ENCODE measurements around the gene NCAM1. TPM values are rescaled to one million over a fixed set of nuclear protein-coding genes. Genes with fewer than 3 reads are reported as not detected.
A peak's percentile ranks its signal among the peaks of the same experiment; 100 is the strongest.

NCAM1 gene
- polyA plus RNA-seq, 3 donors from 2014 or later, result 35.7 to 143 (median 49.1) TPM

DNA sequence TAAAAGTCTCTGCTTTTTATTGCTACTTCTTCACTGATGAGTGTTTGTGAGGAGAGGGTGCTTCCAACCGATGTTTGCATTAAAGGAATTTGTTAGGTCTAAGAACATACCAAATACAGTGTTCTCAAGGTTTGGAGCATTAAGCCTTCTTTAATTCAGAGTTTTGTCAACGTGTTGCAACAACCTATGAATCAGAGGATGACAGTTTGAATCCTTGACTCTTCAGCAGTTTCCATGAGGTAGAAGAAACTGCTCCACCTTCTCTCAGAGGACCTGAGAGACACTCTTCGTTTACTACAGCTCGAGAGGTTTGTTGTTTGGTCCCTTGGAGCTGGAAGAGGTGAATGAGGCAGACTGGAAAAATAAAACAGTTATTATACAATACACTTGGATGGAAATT, 55.7 kb downstream of the NCAM1 start:
- peaks cover 36 to 84% of the 10 kb centered on the region in 2 donors for H3K4me1 Mint-ChIP-seq

GRCh38 chr11:113018913-113019312, 57.7 kb downstream of the NCAM1 start:
- no peaks in the 10 kb centered on the region for H3K9me3 Mint-ChIP-seq
- H3K27me3 Mint-ChIP-seq (ENCODE audit: low read depth in 3 of 3), result peaks cover 0 to 2% (median 0%) of the 10 kb centered on the region in 3 donors
- peak overlapping the region in 3 of 5 donors; percentile 31 to 61 (median 57) for H3K4me3 Mint-ChIP-seq
- peak; percentile 10 to 28 (median 22) for DNase-seq
- H3K36me3 Mint-ChIP-seq, result no peaks in the 10 kb centered on the region
- H3K27ac Mint-ChIP-seq, result peak overlapping the region in 1 of 6 donors; percentile 35
- H3K4me1 Mint-ChIP-seq, result peaks cover 44 to 94% of the 10 kb centered on the region in 2 donors

More for the DNA sequence above, 55.7 kb downstream of the NCAM1 start:
- H3K4me3 Mint-ChIP-seq, result no peak overlapping the region
- DNase-seq, result no peak
- H3K36me3 Mint-ChIP-seq, result peaks cover 0 to 2% (median 1%) of the 10 kb centered on the region in 3 donors
- H3K9me3 Mint-ChIP-seq, result no peaks in the 10 kb centered on the region
- peak overlapping the region in 2 of 6 donors; percentile 36 to 54 for H3K27ac Mint-ChIP-seq
- H3K27me3 Mint-ChIP-seq (ENCODE audit: low read depth in 3 of 3), result peaks cover 0 to 2% (median 0%) of the 10 kb centered on the region in 3 donors

- Mint-ChIP-seq H3K4me1 (peaks cover 46 to 95% of the 10 kb centered on the region in 2 donors), H3K36me3 (no peaks in the 10 kb centered on the region), H3K27me3 (ENCODE audit: low read depth in 3 of 3) (peaks cover 0 to 2% (median 0%) of the 10 kb centered on the region in 3 donors), H3K9me3 (no peaks in the 10 kb centered on the region), H3K4me3 (peak overlapping the region in 3 of 5 donors; percentile 31 to 61 (median 57)), H3K27ac (peak overlapping the region in 3 of 6 donors; percentile 35 to 64 (median 46))
- no peak for DNase-seq
Measured at GRCh38 chr11:113019711-113020110, 58.5 kb downstream of the NCAM1 start.

DNA sequence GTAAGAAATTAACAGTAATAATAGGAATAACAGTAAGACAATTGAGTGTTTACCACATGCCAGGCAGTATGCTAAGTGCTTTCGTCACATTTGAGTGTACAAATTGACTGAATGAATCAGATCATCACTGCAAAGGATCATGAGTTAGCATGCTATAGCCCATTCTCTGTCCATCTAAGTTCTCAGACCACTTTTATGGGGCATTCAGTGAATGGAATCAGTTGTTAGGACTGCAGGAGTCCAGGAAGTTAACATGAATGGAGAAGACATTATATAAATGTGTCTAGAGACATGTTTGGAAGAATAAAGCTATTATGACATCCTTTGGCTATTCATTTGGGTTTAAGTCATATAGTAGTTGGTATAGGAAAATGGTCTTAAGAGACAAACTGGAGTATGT, 59.9 kb downstream of the NCAM1 start:
- Mint-ChIP-seq H3K27ac (no peak overlapping the region), H3K9me3 (no peaks in the 10 kb centered on the region), H3K4me3 (no peak overlapping the region), H3K4me1 (peaks cover 42 to 96% of the 10 kb centered on the region in 2 donors), H3K36me3 (no peaks in the 10 kb centered on the region), H3K27me3 (ENCODE audit: low read depth in 3 of 3) (peaks cover 0 to 2% (median 0%) of the 10 kb centered on the region in 3 donors)
- DNase-seq, result no peak

DNA sequence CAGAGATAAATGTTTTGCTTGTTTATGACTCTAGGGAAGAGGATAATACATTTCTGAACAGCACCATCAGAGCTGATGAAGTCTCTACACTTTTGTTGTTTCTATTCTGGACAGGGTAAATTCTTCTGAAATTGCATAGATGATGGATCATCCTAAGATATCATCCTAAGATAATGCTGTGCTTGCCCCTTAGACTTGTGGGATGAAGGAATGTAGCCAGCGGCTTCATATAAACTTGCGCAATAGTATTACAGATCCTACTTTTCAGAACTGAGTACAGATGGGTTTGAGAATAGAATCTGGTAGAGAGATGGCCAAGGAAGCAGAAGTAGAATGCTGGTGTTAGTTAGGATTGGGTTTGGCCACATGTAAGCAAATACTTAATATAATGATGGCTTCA, 61.0 kb downstream of the NCAM1 start:
- Mint-ChIP-seq H3K4me1 (peaks cover 39 to 94% of the 10 kb centered on the region in 2 donors), H3K4me3 (no peak overlapping the region), H3K36me3 (no peaks in the 10 kb centered on the region), H3K27ac (no peak overlapping the region), H3K27me3 (ENCODE audit: low read depth in 3 of 3) (peaks cover 0 to 2% (median 0%) of the 10 kb centered on the region in 3 donors), H3K9me3 (no peaks in the 10 kb centered on the region)
- no peak for DNase-seq

DNA sequence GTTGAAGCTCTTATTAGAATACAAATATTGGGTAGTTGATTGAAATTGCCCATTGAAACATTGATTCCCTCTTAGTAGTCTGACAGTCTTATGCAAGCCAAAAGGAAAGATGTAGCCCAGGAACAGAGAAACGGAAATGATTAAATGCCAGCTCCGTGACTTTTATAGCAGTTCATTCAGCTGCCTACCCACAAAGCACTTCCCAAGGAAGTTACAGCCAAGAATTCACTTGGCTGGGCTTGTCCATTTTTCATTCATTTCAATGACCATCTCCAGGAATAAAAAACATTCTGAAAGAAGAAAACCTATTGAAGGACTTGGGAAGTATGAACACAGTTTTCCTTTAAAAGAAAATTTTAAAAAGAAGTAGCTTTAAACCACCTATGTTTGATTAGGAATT, 62.0 kb downstream of the NCAM1 start:
- H3K4me1 Mint-ChIP-seq, result peaks cover 34 to 88% of the 10 kb centered on the region in 2 donors
- DNase-seq, result no peak
- H3K36me3 Mint-ChIP-seq, result no peaks in the 10 kb centered on the region
- no peak overlapping the region for H3K27ac Mint-ChIP-seq
- H3K27me3 Mint-ChIP-seq (ENCODE audit: low read depth in 3 of 3), result peaks cover 0 to 2% (median 0%) of the 10 kb centered on the region in 3 donors
- H3K9me3 Mint-ChIP-seq, result no peaks in the 10 kb centered on the region
- no peak overlapping the region for H3K4me3 Mint-ChIP-seq

- H3K9me3 Mint-ChIP-seq, result no peaks in the 10 kb centered on the region
- peak overlapping the region in 1 of 6 donors; percentile 66 for H3K27ac Mint-ChIP-seq
- peaks cover 27 to 88% of the 10 kb centered on the region in 2 donors for H3K4me1 Mint-ChIP-seq
- DNase-seq, result no peak
- H3K27me3 Mint-ChIP-seq (ENCODE audit: low read depth in 3 of 3), result peaks cover 0 to 2% (median 0%) of the 10 kb centered on the region in 3 donors
- no peaks in the 10 kb centered on the region for H3K36me3 Mint-ChIP-seq
- H3K4me3 Mint-ChIP-seq, result no peak overlapping the region
Measured at GRCh38 chr11:113023986-113024385, 62.8 kb downstream of the NCAM1 start.

DNA sequence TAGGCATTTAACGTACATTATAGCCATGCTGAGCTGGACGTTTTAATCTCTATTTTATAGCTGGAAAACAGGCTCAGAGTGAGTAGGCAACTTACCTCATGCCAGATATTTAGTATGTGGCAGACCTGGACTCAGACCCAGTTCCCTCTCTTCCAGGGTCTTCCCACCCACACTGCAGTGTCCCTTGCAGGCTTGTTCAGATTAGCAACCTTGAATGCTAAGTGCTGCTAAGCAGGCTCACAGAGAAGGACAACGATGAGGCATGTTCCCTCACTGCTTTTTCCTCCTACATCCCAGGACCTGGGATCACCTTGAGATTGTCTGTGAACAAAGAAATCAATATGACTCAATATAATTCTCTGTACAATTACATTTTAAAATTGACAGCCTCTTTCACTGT, 65.6 kb downstream of the NCAM1 start:
- Mint-ChIP-seq H3K27me3 (ENCODE audit: low read depth in 3 of 3) (no peaks in the 10 kb centered on the region), H3K4me3 (no peak overlapping the region), H3K27ac (peak overlapping the region in 1 of 6 donors; percentile 40), H3K36me3 (no peaks in the 10 kb centered on the region), H3K9me3 (no peaks in the 10 kb centered on the region), H3K4me1 (peaks cover 23 to 91% of the 10 kb centered on the region in 2 donors)
- no peak for DNase-seq

DNA sequence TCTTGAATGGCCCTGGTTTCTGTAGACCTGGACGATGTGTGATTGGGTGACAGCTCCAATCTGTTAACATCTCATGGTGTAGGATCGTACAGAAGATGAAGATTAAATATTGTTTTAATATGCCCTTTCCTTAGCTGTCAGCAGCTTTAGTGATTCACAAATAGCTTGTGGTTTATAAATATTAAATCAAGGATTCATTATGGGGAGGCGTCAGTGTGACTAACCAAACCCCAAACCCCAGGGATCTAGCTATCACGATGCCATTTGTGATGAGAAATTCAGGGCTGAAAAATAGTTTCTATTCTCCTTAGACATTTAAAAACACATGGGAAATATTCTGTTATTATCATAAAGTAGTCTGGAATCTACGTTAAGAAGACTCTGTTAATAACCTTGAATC, 73.4 kb downstream of the NCAM1 start:
- no peaks in the 10 kb centered on the region for H3K9me3 Mint-ChIP-seq
- peaks cover 0 to 2% (median 0%) of the 10 kb centered on the region in 3 donors for H3K27me3 Mint-ChIP-seq (ENCODE audit: low read depth in 3 of 3)
- H3K4me3 Mint-ChIP-seq, result no peak overlapping the region
- H3K36me3 Mint-ChIP-seq, result peaks cover 0 to 16% (median 16%) of the 10 kb centered on the region in 3 donors
- DNase-seq, result no peak
- H3K27ac Mint-ChIP-seq, result no peak overlapping the region
- H3K4me1 Mint-ChIP-seq, result peaks cover 36 to 97% of the 10 kb centered on the region in 2 donors

DNA sequence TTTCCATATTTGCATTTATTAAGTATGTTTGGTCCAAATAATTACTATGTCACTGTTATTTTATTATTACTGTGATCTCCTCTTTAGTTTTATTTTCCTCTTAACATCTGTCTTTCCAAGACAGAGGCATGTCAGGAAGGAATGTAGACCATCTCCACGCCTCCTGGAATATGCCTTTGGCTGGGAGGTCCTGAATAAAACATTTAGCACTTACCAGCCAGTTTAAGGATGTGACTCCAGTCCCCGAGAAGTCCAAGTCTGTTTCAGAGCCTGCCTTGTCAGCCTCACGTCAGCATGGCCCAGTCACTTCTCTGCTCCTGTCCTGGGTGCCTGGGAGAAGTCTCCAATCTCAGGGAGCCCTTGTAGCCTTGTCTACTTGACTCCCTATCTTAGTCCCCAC, 74.5 kb downstream of the NCAM1 start:
- peaks cover 0 to 16% (median 16%) of the 10 kb centered on the region in 3 donors for H3K36me3 Mint-ChIP-seq
- peaks cover 0 to 2% (median 0%) of the 10 kb centered on the region in 3 donors for H3K27me3 Mint-ChIP-seq (ENCODE audit: low read depth in 3 of 3)
- H3K4me3 Mint-ChIP-seq, result no peak overlapping the region
- no peak for DNase-seq
- H3K4me1 Mint-ChIP-seq, result peaks cover 34 to 93% of the 10 kb centered on the region in 2 donors
- peak overlapping the region in 1 of 6 donors; percentile 47 for H3K27ac Mint-ChIP-seq
- no peaks in the 10 kb centered on the region for H3K9me3 Mint-ChIP-seq

- H3K4me3 Mint-ChIP-seq, result no peak overlapping the region
Measured at GRCh38 chr11:113043698-113044097, 82.5 kb downstream of the NCAM1 start.

GRCh38 chr11:113045146-113045545, 83.9 kb downstream of the NCAM1 start:
- no peak overlapping the region for H3K4me3 Mint-ChIP-seq
- DNase-seq, result no peak
- H3K27me3 Mint-ChIP-seq (ENCODE audit: low read depth in 3 of 3), result peaks cover 0 to 1% (median 0%) of the 10 kb centered on the region in 3 donors
- H3K4me1 Mint-ChIP-seq, result peaks cover 36 to 87% of the 10 kb centered on the region in 2 donors
- H3K9me3 Mint-ChIP-seq, result peaks cover 0 to 2% (median 0%) of the 10 kb centered on the region in 6 donors
- H3K27ac Mint-ChIP-seq, result peak overlapping the region in 2 of 6 donors; percentile 11 to 41
- peaks cover 21 to 40% (median 34%) of the 10 kb centered on the region in 3 donors for H3K36me3 Mint-ChIP-seq

More at GRCh38 chr11:113043698-113044097, 82.5 kb downstream of the NCAM1 start:
- peaks cover 0 to 1% (median 0%) of the 10 kb centered on the region in 3 donors for H3K27me3 Mint-ChIP-seq (ENCODE audit: low read depth in 3 of 3)
- peaks cover 31 to 81% of the 10 kb centered on the region in 2 donors for H3K4me1 Mint-ChIP-seq
- no peak for DNase-seq
- H3K9me3 Mint-ChIP-seq, result peaks cover 0 to 2% (median 0%) of the 10 kb centered on the region in 6 donors
- peaks cover 18 to 38% (median 38%) of the 10 kb centered on the region in 3 donors for H3K36me3 Mint-ChIP-seq
- H3K27ac Mint-ChIP-seq, result peak overlapping the region in 1 of 6 donors; percentile 49

DNA sequence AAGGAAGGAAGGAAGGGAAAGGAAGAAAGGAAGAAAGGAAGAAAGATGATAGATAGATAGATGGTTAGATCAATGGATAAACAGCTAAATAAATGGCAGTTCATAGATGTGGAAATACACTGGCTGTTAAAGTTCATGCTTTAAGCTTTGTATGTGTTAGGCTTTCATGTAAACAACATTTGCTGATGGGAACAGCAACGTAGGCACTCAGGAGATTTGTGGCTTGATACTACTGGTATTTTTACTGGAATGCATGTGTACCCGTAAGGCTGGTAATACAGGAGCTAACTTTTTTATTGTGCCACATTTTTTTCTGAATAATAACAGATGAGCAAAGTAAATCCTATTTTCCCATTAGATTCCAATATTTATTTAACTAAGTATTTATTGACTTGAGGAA, 85.6 kb downstream of the NCAM1 start:
- peaks cover 0 to 1% (median 0%) of the 10 kb centered on the region in 3 donors for H3K27me3 Mint-ChIP-seq (ENCODE audit: low read depth in 3 of 3)
- peaks cover 0 to 2% (median 0%) of the 10 kb centered on the region in 6 donors for H3K9me3 Mint-ChIP-seq
- no peak overlapping the region for H3K4me3 Mint-ChIP-seq
- H3K27ac Mint-ChIP-seq, result peak overlapping the region in 1 of 6 donors; percentile 3
- H3K4me1 Mint-ChIP-seq, result peaks cover 35 to 82% of the 10 kb centered on the region in 2 donors
- peaks cover 21 to 41% (median 40%) of the 10 kb centered on the region in 3 donors for H3K36me3 Mint-ChIP-seq
- no peak for DNase-seq

GRCh38 chr11:113048820-113049768, 87.9 kb downstream of the NCAM1 start:
- Mint-ChIP-seq H3K27me3 (ENCODE audit: low read depth in 3 of 3) (peaks cover 0 to 1% (median 0%) of the 10 kb centered on the region in 3 donors), H3K9me3 (peaks cover 0 to 2% (median 0%) of the 10 kb centered on the region in 6 donors), H3K27ac (peak overlapping the region in 1 of 6 donors; percentile 26)

More at GRCh38 chr11:113048820-113049768, 87.9 kb downstream of the NCAM1 start:
- peaks cover 29 to 67% of the 10 kb centered on the region in 2 donors for H3K4me1 Mint-ChIP-seq
- DNase-seq, result no peak
- no peak overlapping the region for H3K4me3 Mint-ChIP-seq
- H3K36me3 Mint-ChIP-seq, result peaks cover 9 to 28% (median 27%) of the 10 kb centered on the region in 3 donors

Measured in immature natural killer cell (primary cell).